HEK293 (cell line): ENCODE measurements around the gene LAMA1.

Experiments used
- CTCF ChIA-PET: fragments of 350-600 bp; formaldehyde crosslinking; extraction: SDS; loops from one replicate; lab custom pipeline; 2021; ENCODE audit warnings: antibody characterized with exemption; lab: Yijun Ruan, JAX
- POLR2A ChIA-PET: fragments of 300-600 bp; formaldehyde crosslinking; extraction: SDS; loops from one replicate; lab custom pipeline; 2020; ENCODE audit warnings: antibody characterized with exemption, inconsistent platforms; lab: Yijun Ruan, JAX
- H3K27ac ChIP-seq: fragments of 200-500 bp; sonication (Bioruptor generic); 2 replicates; pipeline ENCODE4 v1.5.1; 2014; ENCODE audit warnings: low read depth, low read length, control low read depth, inconsistent platforms; ENCODE audit errors: extremely low read depth
- H3K36me3 ChIP-seq, 2 experiments: fragments of 200-500 bp in 1 of 2; sonication (Bioruptor generic) in 1 of 2; 1 replicate in 1 of 2; 2 replicates in 1 of 2; pipeline ENCODE4 v1.5.1; 2014 to 2017; ENCODE audit warnings: inconsistent platforms in 2 of 2, low read length in 2 of 2; ENCODE audit not compliant: control insufficient read depth in 2 of 2, insufficient read depth in 1 of 2
- H3K4me1 ChIP-seq: fragments of 200-500 bp; sonication (Bioruptor generic); 2 replicates; pipeline ENCODE4 v1.5.1; 2014; ENCODE audit warnings: mild to moderate bottlenecking, low read length, inconsistent platforms; ENCODE audit not compliant: control insufficient read depth, insufficient read depth
- H3K4me3 ChIP-seq: 2 replicates; pipeline ENCODE4 v1.5.1; 2011; ENCODE audit warnings: low read depth, mild to moderate bottlenecking, control low read depth, low read length, moderate library complexity
- H3K9me3 ChIP-seq: fragments of 200-500 bp; sonication (Bioruptor generic); 2 replicates; pipeline ENCODE4 v1.5.1; 2014; ENCODE audit warnings: low read depth, low read length, inconsistent platforms; ENCODE audit not compliant: control insufficient read depth, insufficient read depth
- ATF2 ChIP-seq: fragments of 450-650 bp; formaldehyde crosslinking; IDR thresholded peaks from 2 replicates; pipeline ENCODE4 v1.5.1; 2016; ENCODE audit warnings: missing biosample characterization, missing genetic modification characterization, low read depth
- BCL6B ChIP-seq: fragments of 450-650 bp; formaldehyde crosslinking; IDR thresholded peaks from 2 replicates; pipeline ENCODE4 v1.5.1; 2017; ENCODE audit warnings: missing biosample characterization, missing genetic modification characterization
- GLIS2 ChIP-seq: fragments of 450-650 bp; formaldehyde crosslinking; IDR thresholded peaks from 2 replicates; pipeline ENCODE4 v1.5.1; 2016; ENCODE audit warnings: missing biosample characterization, missing genetic modification characterization
- PRDM10 ChIP-seq: fragments of 450-650 bp; formaldehyde crosslinking; IDR thresholded peaks from 2 replicates; pipeline ENCODE4 v1.5.1; 2016; ENCODE audit warnings: missing biosample characterization, missing genetic modification characterization
- SP3 ChIP-seq: fragments of 450-650 bp; formaldehyde crosslinking; IDR thresholded peaks from 2 replicates; pipeline ENCODE4 v1.5.1; 2016; ENCODE audit warnings: missing biosample characterization, missing genetic modification characterization
- ZBTB21 ChIP-seq: fragments of 450-650 bp; formaldehyde crosslinking; IDR thresholded peaks from 2 replicates; pipeline ENCODE4 v1.5.1; 2017; ENCODE audit warnings: missing biosample characterization, missing genetic modification characterization
- ZNF157 ChIP-seq: fragments of 450-650 bp; formaldehyde crosslinking; IDR thresholded peaks from 2 replicates; pipeline ENCODE4 v1.5.1; 2016; ENCODE audit warnings: missing biosample characterization, missing genetic modification characterization
- ZNF16 ChIP-seq: fragments of 450-650 bp; formaldehyde crosslinking; IDR thresholded peaks from 2 replicates; pipeline ENCODE4 v1.5.1; 2016; ENCODE audit warnings: low read depth, missing biosample characterization, missing genetic modification characterization
- ZNF19 ChIP-seq: fragments of 450-650 bp; formaldehyde crosslinking; IDR thresholded peaks from 2 replicates; pipeline ENCODE4; 2016; ENCODE audit warnings: missing biosample characterization, missing genetic modification characterization, low read depth
- ZNF23 ChIP-seq: fragments of 450-650 bp; formaldehyde crosslinking; IDR thresholded peaks from 2 replicates; pipeline ENCODE4 v1.5.1; 2016; ENCODE audit warnings: missing biosample characterization, missing genetic modification characterization, borderline replicate concordance
- ZNF24 ChIP-seq: fragments of 450-650 bp; formaldehyde crosslinking; IDR thresholded peaks from 2 replicates; pipeline ENCODE4 v1.5.1; 2016; ENCODE audit warnings: missing biosample characterization, missing genetic modification characterization
- ZNF248 ChIP-seq: fragments of 450-650 bp; formaldehyde crosslinking; IDR thresholded peaks from 2 replicates; pipeline ENCODE4 v1.5.1; 2017; ENCODE audit warnings: missing biosample characterization, missing genetic modification characterization
- ZNF48 ChIP-seq: fragments of 450-650 bp; formaldehyde crosslinking; IDR thresholded peaks from 2 replicates; pipeline ENCODE4 v1.5.1; 2016; ENCODE audit warnings: missing biosample characterization, missing genetic modification characterization
- ZNF596 ChIP-seq: fragments of 450-650 bp; IDR thresholded peaks from 2 replicates; pipeline ENCODE4 v1.5.0; 2018; ENCODE audit warnings: missing biosample characterization, mild to moderate bottlenecking, missing genetic modification characterization, moderate library complexity
- ZNF626 ChIP-seq: fragments of 450-650 bp; sonication (Bioruptor Pico); formaldehyde crosslinking; IDR thresholded peaks from 2 replicates; pipeline ENCODE4 v1.5.1; 2018; ENCODE audit warnings: missing biosample characterization, missing genetic modification characterization, inconsistent platforms
- ZNF660 ChIP-seq: fragments of 450-650 bp; IDR thresholded peaks from 2 replicates; pipeline ENCODE4 v1.5.1; 2018; ENCODE audit warnings: missing biosample characterization, mild to moderate bottlenecking, missing genetic modification characterization
- ZNF670 ChIP-seq: fragments of 450-650 bp; formaldehyde crosslinking; IDR thresholded peaks from 2 replicates; pipeline ENCODE4 v1.5.1; 2016; ENCODE audit warnings: missing biosample characterization, missing genetic modification characterization, low read depth
- ZNF777 ChIP-seq: fragments of 450-650 bp; formaldehyde crosslinking; IDR thresholded peaks from 2 replicates; pipeline ENCODE4 v1.5.1; 2017; ENCODE audit warnings: missing biosample characterization, missing genetic modification characterization, borderline replicate concordance
- TF ChIP-seq, protein P1 (sequence below): fragments of 450-650 bp; formaldehyde crosslinking; IDR thresholded peaks from 2 replicates; pipeline ENCODE4 v1.5.1; 2016; ENCODE audit warnings: missing biosample characterization, missing genetic modification characterization
- TF ChIP-seq, protein P2 (sequence below): fragments of 450-650 bp; formaldehyde crosslinking; conservative IDR thresholded peaks from 2 replicates; pipeline ENCODE4 v1.5.1; 2016; ENCODE audit warnings: low read depth, missing biosample characterization, missing genetic modification characterization

LAMA1 gene

DNA sequence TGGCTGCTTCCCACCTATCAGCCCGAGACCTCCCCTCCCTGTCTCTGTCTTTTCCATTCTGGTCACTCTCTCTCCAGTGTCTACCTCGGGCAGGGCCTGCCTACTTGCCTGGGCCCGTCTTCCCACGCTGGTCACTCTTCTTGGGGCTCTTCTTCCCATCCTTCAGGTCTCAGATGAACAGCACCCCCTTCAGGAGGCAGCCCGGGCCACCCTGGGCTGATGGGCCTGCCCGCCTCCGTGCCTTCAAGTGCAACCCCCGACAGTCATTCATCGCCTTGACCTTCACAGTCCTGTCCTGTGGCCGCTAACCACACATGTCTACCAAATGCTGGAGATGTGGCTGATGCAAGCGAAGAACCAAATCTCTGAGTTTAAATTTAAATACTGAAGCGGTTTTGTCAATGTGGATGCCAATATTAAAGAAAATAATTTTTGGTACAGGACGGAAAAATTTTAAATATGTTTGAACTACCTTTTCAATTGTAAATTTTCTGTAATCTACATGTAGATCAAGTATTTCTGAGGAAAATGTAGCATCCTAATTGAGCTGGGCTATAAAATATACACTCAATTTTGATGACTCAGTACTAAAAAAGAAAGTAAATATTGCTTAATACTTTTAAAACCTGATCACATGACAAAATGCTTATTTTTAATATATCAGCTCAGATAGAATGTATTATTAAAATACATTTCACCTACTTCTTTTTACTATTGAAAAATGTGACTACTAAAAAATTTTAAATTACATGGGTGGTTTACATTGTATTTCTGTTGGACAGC is 96.4 kb downstream of the LAMA1 start (continued):
- no peak for TF ChIP-seq ZNF19 (tag by site-specific recombination)
- no peak for TF ChIP-seq ZNF670 (tag by site-specific recombination)
- no peak for TF ChIP-seq ZNF48 (tag by site-specific recombination)
- TF ChIP-seq, protein P1, sequence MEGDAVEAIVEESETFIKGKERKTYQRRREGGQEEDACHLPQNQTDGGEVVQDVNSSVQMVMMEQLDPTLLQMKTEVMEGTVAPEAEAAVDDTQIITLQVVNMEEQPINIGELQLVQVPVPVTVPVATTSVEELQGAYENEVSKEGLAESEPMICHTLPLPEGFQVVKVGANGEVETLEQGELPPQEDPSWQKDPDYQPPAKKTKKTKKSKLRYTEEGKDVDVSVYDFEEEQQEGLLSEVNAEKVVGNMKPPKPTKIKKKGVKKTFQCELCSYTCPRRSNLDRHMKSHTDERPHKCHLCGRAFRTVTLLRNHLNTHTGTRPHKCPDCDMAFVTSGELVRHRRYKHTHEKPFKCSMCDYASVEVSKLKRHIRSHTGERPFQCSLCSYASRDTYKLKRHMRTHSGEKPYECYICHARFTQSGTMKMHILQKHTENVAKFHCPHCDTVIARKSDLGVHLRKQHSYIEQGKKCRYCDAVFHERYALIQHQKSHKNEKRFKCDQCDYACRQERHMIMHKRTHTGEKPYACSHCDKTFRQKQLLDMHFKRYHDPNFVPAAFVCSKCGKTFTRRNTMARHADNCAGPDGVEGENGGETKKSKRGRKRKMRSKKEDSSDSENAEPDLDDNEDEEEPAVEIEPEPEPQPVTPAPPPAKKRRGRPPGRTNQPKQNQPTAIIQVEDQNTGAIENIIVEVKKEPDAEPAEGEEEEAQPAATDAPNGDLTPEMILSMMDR, result no peak
- TF ChIP-seq PRDM10 (tag by site-specific recombination), result no peak
- TF ChIP-seq ZNF596, result no peak
- TF ChIP-seq, protein P2, sequence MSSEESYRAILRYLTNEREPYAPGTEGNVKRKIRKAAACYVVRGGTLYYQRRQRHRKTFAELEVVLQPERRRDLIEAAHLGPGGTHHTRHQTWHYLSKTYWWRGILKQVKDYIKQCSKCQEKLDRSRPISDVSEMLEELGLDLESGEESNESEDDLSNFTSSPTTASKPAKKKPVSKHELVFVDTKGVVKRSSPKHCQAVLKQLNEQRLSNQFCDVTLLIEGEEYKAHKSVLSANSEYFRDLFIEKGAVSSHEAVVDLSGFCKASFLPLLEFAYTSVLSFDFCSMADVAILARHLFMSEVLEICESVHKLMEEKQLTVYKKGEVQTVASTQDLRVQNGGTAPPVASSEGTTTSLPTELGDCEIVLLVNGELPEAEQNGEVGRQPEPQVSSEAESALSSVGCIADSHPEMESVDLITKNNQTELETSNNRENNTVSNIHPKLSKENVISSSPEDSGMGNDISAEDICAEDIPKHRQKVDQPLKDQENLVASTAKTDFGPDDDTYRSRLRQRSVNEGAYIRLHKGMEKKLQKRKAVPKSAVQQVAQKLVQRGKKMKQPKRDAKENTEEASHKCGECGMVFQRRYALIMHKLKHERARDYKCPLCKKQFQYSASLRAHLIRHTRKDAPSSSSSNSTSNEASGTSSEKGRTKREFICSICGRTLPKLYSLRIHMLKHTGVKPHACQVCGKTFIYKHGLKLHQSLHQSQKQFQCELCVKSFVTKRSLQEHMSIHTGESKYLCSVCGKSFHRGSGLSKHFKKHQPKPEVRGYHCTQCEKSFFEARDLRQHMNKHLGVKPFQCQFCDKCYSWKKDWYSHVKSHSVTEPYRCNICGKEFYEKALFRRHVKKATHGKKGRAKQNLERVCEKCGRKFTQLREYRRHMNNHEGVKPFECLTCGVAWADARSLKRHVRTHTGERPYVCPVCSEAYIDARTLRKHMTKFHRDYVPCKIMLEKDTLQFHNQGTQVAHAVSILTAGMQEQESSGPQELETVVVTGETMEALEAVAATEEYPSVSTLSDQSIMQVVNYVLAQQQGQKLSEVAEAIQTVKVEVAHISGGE, result no peak
- no peak for TF ChIP-seq ZNF626 (tag by site-specific recombination)
- no peak for TF ChIP-seq ZNF24 (tag by site-specific recombination)
- no peak for TF ChIP-seq ZNF23 (tag by site-specific recombination)

DNA sequence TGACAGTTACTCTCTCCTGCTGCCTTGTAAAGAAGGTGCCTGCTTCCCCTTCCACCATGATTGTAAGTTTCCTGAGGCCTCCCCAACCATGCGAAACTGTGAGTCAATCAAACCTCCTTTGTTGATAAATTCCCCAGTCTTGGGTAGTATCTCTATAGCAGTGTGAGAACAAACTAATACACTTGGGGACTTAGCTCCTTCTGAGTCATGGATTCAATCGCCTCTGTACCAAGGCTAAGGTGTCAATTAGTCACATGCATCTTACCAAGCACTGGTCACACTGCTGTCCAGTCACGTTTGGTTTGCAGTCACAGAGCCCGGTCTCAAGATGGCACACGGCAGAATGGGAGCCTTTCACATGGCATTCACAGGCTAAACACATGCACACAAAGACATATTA is 100.6 kb downstream of the LAMA1 start:
- Histone ChIP-seq H3K9me3 (no peaks in the 10 kb centered on the region), H3K36me3 (peaks cover 0 to 5% of the 10 kb centered on the region in 2 experiments; a peak in 1 of 3 replicates), H3K4me1 (no peaks in the 10 kb centered on the region), H3K27ac (no peak overlapping the region), H3K4me3 (no peak overlapping the region)
- ChIA-PET POLR2A (no interaction called here), CTCF (interaction anchor here (0.7 to 2.3 kb wide), 2 partner anchors 20 to 97 kb away, joined by 3 to 12 read pairs; no protein-coding TSS in a partner anchor)
- TF ChIP-seq GLIS2 (tag by site-specific recombination) (no peak), ZBTB21 (tag by site-specific recombination) (no peak), ZNF157 (tag by site-specific recombination) (no peak), ZNF660 (tag by site-specific recombination) (no peak), ATF2 (no peak), ZNF248 (tag by site-specific recombination) (no peak), ZNF777 (tag by site-specific recombination) (no peak), BCL6B (tag by site-specific recombination) (no peak), SP3 (tag by site-specific recombination) (no peak), ZNF16 (no peak)
- TF ChIP-seq, protein P1, result no peak
